GM12864 (cell line): Measurements from ENCODE around the gene PDE2A.
A peak's percentile ranks its signal among the peaks of the same experiment; 100 is the strongest.

Source experiments
- DNase-seq: peaks from one replicate; pipeline ENCODE4 v3.0.0-alpha.2; 2011; ENCODE audit warnings: low read depth
- H3K4me3 ChIP-seq: 2 replicates; pipeline ENCODE4 v1.5.1; 2011; ENCODE audit warnings: mild to moderate bottlenecking, low read depth, low read length, control low read depth
- TF ChIP-seq, protein P1 (sequence below): IDR thresholded peaks from 2 replicates; pipeline ENCODE4 v1.5.1; 2011; ENCODE audit warnings: low read depth, mild to moderate bottlenecking, moderate library complexity, low read length, control low read depth, inconsistent platforms; ENCODE audit errors: missing control alignments

PDE2A gene

DNA sequence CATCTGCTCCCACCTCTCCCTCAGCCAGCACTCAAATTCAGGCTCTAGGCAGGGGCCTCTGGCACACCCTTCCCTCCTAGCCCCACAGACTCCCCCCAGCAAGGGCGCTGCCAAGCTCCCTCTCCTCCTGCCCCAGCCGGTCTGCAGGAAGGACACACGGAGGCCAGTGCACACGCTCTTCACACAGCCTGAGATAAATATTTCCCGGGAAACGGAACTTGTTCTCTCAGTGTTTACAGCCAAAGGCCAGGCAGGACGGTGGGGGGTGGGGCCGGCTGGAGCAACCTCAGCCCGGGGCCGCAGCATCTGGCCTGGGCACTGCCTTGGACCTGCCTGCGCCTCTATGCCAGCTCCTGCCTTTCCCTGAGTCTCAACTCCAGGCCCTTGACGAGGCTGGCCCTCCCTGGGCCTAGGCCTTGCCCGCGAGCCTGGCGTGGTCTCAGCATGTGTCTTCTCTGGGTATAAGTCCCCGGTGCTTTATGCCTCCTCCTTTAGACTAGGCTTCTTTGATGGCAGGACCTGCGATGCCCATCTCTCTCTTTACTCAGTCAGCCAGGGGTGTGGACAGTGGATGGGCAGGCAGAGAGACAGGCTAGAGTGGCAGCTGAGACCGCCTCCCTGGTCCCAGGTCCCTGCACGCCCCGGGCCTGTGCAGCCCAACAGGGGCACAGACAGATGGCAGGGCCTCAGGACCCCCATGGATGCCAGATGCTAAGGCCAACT is 48.4 kb downstream of the PDE2A start:
- no peak for DNase-seq
- TF ChIP-seq, protein P1, sequence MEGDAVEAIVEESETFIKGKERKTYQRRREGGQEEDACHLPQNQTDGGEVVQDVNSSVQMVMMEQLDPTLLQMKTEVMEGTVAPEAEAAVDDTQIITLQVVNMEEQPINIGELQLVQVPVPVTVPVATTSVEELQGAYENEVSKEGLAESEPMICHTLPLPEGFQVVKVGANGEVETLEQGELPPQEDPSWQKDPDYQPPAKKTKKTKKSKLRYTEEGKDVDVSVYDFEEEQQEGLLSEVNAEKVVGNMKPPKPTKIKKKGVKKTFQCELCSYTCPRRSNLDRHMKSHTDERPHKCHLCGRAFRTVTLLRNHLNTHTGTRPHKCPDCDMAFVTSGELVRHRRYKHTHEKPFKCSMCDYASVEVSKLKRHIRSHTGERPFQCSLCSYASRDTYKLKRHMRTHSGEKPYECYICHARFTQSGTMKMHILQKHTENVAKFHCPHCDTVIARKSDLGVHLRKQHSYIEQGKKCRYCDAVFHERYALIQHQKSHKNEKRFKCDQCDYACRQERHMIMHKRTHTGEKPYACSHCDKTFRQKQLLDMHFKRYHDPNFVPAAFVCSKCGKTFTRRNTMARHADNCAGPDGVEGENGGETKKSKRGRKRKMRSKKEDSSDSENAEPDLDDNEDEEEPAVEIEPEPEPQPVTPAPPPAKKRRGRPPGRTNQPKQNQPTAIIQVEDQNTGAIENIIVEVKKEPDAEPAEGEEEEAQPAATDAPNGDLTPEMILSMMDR = no peak
- H3K4me3 ChIP-seq = no peak overlapping the region

DNA sequence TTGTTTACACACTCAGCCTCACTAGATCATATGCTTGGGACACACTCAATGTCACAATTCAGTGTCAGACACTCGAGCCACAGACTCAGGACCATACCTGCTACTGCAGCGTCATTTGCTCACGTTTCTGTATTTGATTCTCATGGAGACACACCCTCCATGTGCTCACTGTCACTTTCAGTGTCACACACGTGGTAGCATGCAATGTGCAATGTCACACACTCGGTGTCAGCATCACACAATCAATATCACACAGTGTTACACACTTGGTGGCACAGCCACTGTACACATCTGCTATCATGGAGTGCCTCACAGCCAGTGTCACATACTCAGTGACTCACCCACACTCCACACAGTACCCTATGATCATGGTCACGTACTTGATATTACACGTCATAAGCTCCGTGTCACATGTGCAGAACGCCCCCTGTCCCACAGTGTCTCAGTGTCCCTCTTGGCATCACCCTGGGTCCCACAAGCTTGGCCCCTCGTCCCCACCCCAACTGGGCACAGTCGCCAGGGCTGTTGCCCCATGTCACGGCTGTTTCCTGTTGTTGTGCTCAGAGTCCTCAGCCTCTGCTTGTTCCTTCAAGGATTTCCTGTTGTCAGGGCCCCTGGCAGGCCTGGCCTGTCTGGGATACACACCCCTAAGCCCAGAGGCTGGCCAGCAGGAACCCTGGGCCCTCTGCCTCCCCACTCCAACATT is 49.6 kb downstream of the PDE2A start:
- peak; percentile 10 for DNase-seq
- no peak overlapping the region for H3K4me3 ChIP-seq
- TF ChIP-seq, protein P1 = no peak

DNA sequence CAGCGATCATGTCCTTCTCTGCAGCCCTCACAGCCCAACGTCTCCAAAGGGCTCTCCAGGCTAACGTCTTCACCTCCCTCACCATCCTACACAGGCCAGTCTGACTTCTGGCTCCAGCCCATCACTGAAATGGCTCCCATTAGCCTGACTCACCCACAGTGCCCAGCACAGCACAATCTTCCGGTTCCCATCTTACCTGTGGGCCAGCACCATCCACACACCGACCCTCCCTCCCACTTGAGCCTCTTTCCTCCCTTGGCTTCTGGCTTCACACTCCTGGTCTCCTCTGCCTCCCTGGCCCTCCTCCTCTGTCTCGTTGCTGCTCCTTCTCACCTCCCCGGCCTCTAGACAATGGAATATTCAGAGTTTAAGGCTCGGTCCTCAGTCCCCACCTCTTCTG is 51.2 kb downstream of the PDE2A start:
- no peak for DNase-seq
- TF ChIP-seq, protein P1 = no peak
- H3K4me3 ChIP-seq = no peak overlapping the region

DNA sequence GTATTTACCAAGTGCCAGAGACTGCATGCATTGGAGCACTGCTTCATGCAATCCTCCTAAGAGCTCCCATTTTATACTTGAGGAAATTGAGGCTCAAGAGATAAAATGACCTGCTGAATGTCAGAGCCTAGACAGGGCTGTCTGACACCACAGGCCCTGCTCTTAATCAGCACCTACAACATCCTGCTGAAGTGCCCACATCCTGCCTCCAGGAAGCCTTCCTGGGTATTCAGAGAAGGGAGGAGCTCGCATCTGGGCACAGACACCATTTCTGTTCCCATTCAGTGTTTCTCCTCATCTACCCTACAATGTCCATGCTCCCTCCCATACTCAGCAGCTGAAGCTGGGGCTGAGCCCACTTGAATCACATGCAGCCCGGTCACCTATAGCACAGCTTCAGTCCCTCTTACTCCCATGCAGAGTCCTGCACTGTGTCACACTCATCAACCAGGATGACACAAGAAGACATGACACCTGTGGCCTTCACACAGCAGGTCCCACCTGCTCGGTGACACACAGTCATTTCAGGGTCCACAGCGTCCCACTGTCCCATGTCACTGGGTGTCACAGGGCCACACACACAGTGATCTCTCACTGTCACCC is 53.1 kb downstream of the PDE2A start:
- DNase-seq = no peak
- TF ChIP-seq, protein P1 = no peak

DNA sequence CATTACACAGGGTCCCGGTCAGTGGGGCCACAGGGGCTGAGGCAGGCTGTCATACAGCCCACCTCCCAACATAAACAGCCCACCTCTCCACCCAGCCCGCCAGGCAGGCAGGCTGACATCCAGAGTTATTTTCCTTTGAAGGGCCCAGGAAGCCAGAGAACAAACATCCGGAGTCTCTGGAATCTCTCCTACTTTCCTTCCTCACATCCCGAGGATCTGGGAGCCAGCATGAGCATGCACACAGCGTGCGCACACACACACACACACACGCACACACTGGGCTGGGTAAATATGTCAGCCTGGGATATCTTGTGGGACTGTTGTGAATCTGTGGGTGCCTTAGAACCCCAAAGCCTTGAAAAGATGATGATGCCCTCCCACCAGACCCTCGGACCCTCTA is 55.4 kb downstream of the PDE2A start:
- TF ChIP-seq, protein P1 = no peak
- no peak overlapping the region for H3K4me3 ChIP-seq
- no peak for DNase-seq

More for the DNA sequence above, 53.1 kb downstream of the PDE2A start:
- no peak overlapping the region for H3K4me3 ChIP-seq

DNA sequence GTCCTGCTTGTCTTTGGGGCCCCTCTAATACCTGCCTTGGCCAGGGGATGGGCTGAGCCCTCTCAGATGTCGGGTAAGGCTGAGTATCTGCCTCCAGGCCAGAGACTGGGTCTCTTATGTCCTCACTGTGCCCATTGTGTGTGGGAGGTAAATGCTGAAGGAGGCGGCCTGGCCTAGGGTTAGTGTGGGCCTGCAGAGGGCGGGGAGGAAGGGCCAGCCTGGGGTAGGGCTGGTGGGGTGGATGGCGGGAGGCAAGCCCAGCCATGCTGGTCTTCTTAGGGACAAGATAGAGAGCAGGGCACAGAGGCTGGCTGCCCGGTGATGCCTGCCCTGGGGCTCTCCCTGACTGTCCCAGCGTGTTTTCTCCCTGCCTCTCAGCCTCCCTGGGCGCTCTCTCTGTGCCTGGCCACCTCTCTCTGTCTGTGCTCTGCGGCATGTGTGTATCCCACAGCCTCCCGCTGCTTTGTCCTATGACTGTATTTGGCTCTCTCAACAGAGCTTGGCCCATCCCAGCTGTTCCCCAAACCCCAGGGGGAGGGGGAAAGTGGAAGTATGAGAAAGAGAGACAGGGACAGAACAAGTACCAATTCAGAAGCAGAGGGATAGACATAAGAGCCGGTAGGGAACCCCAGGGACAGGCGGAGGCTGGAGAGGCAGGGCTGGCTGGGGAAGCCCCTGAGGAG is 57.0 kb downstream of the PDE2A start:
- no peak overlapping the region for H3K4me3 ChIP-seq
- DNase-seq = no peak
- TF ChIP-seq, protein P1 = no peak
